KMS-11 (cell line): Measurements from ENCODE around the gene ENTPD6.

Source experiments
- H2AFZ ChIP-seq: fragments of 200-600 bp; sonication (generic); 2 replicates; pipeline ENCODE4 v1.6.1; 2016; ENCODE audit warnings: antibody characterized with exemption, mixed run types, low read depth
- H3K27ac ChIP-seq: fragments of 200-600 bp; sonication (generic); 2 replicates; pipeline ENCODE4 v1.6.1; 2016; ENCODE audit warnings: mild to moderate bottlenecking, mixed run types
- H3K27me3 ChIP-seq: fragments of 200-600 bp; sonication (generic); 2 replicates; pipeline ENCODE4 v1.6.1; 2017; ENCODE audit warnings: mild to moderate bottlenecking, low read depth, mixed run types, moderate library complexity; ENCODE audit not compliant: insufficient read depth
- H3K36me3 ChIP-seq: fragments of 200-600 bp; sonication (generic); 2 replicates; pipeline ENCODE4 v1.6.1; 2017; ENCODE audit warnings: mild to moderate bottlenecking, mixed run types; ENCODE audit not compliant: insufficient read depth
- H3K4me1 ChIP-seq: fragments of 200-600 bp; sonication (generic); 2 replicates; pipeline ENCODE4 v1.6.1; 2016; ENCODE audit warnings: mild to moderate bottlenecking, low read depth, mixed run types; ENCODE audit not compliant: poor library complexity, severe bottlenecking
- H3K4me2 ChIP-seq: fragments of 200-600 bp; sonication (generic); 2 replicates; pipeline ENCODE4 v1.7.0; 2016; ENCODE audit warnings: mild to moderate bottlenecking, mixed run types
- H3K4me3 ChIP-seq: fragments of 200-600 bp; sonication (generic); IDR thresholded peaks from 2 replicates; pipeline ENCODE4 v1.6.1; 2017; ENCODE audit warnings: low read depth, low read length, mixed read lengths; ENCODE audit not compliant: insufficient read depth
- H3K79me2 ChIP-seq: fragments of 200-600 bp; sonication (generic); 2 replicates; pipeline ENCODE4 v1.6.1; 2016; ENCODE audit warnings: low read depth, mixed run types; ENCODE audit not compliant: insufficient read depth
- H3K9ac ChIP-seq: fragments of 200-600 bp; sonication (generic); 2 replicates; pipeline ENCODE4 v1.6.1; 2016; ENCODE audit warnings: mild to moderate bottlenecking, mixed run types
- H4K20me1 ChIP-seq: fragments of 200-600 bp; sonication (generic); 2 replicates; pipeline ENCODE4 v1.6.1; 2016; ENCODE audit warnings: mild to moderate bottlenecking, mixed run types; ENCODE audit not compliant: insufficient read depth
- CTCF ChIP-seq: fragments of 200-600 bp; sonication (generic); conservative IDR thresholded peaks from 2 replicates; pipeline ENCODE4 v1.6.1; 2017; ENCODE audit warnings: low read depth, mild to moderate bottlenecking, antibody characterized with exemption, low read length, moderate library complexity, mixed read lengths

The ENTPD6 gene

DNA sequence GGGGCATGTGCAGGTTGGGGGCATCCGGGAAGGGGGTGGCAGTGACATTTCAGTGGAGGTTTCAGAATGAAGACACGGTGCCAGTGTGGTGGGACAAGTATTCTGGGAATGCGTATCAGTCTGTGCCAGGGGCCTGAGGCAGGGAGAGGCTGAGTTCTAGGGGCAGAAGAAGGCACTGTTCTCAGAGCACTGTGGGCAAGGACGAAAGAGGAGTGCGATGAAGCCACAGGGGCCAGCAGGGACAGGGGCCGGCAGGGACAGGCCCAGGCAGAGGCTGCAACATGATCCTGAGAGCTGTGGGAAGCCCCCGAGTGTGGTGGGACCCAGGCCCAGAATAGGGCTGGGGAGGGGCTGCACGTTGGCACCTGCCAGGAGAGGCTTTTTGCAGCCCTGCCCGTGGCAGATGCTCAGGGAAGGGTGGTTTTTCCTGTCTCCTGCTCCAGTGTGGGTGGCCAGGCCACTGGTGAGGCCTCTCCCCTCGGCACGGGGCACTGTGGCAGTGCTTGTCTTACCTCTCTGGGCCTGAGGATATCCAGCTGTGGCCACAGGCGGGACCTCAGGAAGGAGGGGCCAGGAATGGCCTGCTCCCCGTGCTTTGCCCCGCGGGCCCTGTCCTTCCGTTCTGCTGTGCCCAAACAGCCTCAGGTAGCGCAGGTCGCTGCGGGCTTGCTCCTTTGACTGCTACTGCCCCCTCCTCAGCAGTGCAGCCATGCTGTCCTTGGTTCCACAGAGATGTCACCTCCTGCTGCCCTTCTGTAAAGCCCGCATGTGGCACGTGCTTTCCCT is 10.0 kb downstream of the ENTPD6 start:
- Histone ChIP-seq H3K79me2 (peaks cover 24% of the 10 kb centered on the region; the same call in 1 of the 2 replicates), H2AFZ (no peak overlapping the region), H3K27me3 (no peaks in the 10 kb centered on the region), H3K4me1 (no peaks in the 10 kb centered on the region), H3K27ac (no peak overlapping the region), H4K20me1 (no peaks in the 10 kb centered on the region), H3K4me3 (no peak overlapping the region), H3K9ac (no peak overlapping the region), H3K4me2 (no peak overlapping the region), H3K36me3 (no peaks in the 10 kb centered on the region)
- TF ChIP-seq CTCF: no peak

DNA sequence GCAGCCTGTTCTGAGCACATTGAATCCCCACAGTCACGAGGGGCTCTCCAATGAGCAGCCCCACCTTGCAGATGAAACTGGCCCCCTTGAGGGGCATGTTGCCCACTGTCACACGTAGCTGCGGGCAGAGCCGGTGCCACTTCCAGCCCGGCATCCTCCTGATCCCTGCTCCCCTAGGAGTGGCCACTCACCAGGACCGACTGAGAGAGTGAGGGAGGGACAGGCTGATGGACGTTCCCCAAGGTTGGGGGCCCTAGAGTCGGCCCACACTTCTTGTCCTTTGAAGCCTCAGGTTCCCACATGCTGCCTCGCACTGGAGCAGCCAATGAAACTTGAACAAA is 10.5 kb downstream of the ENTPD6 start:
- H3K27ac ChIP-seq: no peak overlapping the region
- TF ChIP-seq CTCF: no peak
- no peaks in the 10 kb centered on the region for H4K20me1 ChIP-seq
- H3K27me3 ChIP-seq: no peaks in the 10 kb centered on the region
- no peak overlapping the region for H2AFZ ChIP-seq
- no peaks in the 10 kb centered on the region for H3K36me3 ChIP-seq
- no peaks in the 10 kb centered on the region for H3K4me1 ChIP-seq
- no peak overlapping the region for H3K4me3 ChIP-seq
- H3K79me2 ChIP-seq: peaks cover 18% of the 10 kb centered on the region; the same call in 1 of the 2 replicates
- H3K9ac ChIP-seq: no peak overlapping the region
- no peak overlapping the region for H3K4me2 ChIP-seq

GRCh38 chr20:25206548-25206947 is 11.0 kb downstream of the ENTPD6 start:
- Histone ChIP-seq H3K9ac (no peak overlapping the region), H3K36me3 (no peaks in the 10 kb centered on the region), H4K20me1 (no peaks in the 10 kb centered on the region), H3K4me3 (no peak overlapping the region), H3K27me3 (no peaks in the 10 kb centered on the region), H3K79me2 (peaks cover 13% of the 10 kb centered on the region; the same call in 1 of the 2 replicates), H3K27ac (no peak overlapping the region), H3K4me1 (no peaks in the 10 kb centered on the region), H3K4me2 (no peak overlapping the region), H2AFZ (no peak overlapping the region)
- TF ChIP-seq CTCF: no peak

DNA sequence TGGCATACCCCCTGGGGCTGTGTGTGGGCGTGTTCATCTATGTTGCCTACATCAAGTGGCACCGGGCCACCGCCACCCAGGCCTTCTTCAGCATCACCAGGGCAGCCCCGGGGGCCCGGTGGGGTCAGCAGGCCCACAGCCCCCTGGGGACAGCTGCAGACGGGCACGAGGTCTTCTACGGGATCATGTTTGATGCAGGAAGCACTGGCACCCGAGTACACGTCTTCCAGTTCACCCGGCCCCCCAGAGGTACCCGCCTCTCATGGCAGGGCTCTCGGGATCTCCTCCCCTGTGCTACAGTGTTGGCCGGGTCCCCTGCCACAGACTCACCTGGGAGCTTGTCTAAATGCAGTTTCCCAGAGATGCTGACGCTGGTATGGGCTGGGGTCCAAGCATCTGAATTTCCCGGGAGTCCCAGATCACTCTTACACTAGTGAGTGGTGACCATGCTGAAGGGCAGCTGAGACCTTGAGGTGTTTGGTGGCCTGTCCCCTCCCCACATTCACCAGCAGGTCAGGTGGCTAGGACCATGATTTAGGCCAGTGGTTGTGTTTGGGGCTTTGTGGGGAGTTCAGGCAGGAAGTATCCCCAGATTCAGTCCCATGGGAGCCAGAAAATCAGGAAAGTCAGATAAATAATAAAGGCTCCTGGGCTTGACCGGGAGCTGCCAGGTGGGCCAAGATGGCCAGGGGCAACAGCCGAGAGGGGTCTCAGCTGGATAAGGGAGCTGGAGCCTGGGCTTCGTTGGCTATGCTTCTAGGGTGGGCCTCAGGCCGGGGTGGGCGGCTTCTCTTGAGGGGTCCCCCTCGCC is 11.8 kb downstream of the ENTPD6 start:
- Histone ChIP-seq H3K27ac (no peak overlapping the region), H4K20me1 (no peaks in the 10 kb centered on the region), H3K27me3 (no peaks in the 10 kb centered on the region), H3K9ac (no peak overlapping the region), H3K36me3 (no peaks in the 10 kb centered on the region), H3K4me3 (no peak overlapping the region), H2AFZ (no peak overlapping the region), H3K4me1 (no peaks in the 10 kb centered on the region), H3K4me2 (no peak overlapping the region), H3K79me2 (peaks cover 9% of the 10 kb centered on the region; the same call in 1 of the 2 replicates)
- no peak for TF ChIP-seq CTCF
